ENCODE measurements around the gene TTLL4.

TTLL4 gene

GRCh38 chr2:218710687-218711549 lies at the start of gene TTLL4:
TSS of gene TTLL4 (plus strand) at chr2:218710835. CDS start at chr2:218737677, 26,842 bp downstream.
- DNase-seq (ENCODE audit: low spot score): peak; percentile 98

- no peak for DNase-seq (ENCODE audit: low spot score)
Measured at GRCh38 chr2:218662377-218662776, 48.3 kb upstream of the TTLL4 start.

GRCh38 chr2:218662827-218663226 lies 47.8 kb upstream of the TTLL4 start:
- DNase-seq (ENCODE audit: low spot score): no peak

- DNase-seq (ENCODE audit: low spot score): no peak
Measured at GRCh38 chr2:218663901-218664300, 46.7 kb upstream of the TTLL4 start.

- no peak for DNase-seq (ENCODE audit: low spot score)
Measured at GRCh38 chr2:218664653-218665052, 46.0 kb upstream of the TTLL4 start.

GRCh38 chr2:218671097-218671653 lies 39.5 kb upstream of the TTLL4 start:
- DNase-seq (ENCODE audit: low spot score): no peak

- DNase-seq (ENCODE audit: low spot score): peak; percentile 82
Measured at GRCh38 chr2:218671654-218672566, 38.7 kb upstream of the TTLL4 start, which contains the start of the genes RNF25 and STK36. TSS of gene RNF25 (minus strand) at chr2:218672002. CDS start at chr2:218671970, 32 bp downstream. TSS of gene STK36 (plus strand) at chr2:218672086. CDS start at chr2:218672830, 744 bp downstream.

GRCh38 chr2:218679119-218679518 lies 31.5 kb upstream of the TTLL4 start:
- DNase-seq (ENCODE audit: low spot score): no peak

GRCh38 chr2:218680061-218680460 lies 30.6 kb upstream of the TTLL4 start:
- no peak for DNase-seq (ENCODE audit: low spot score)

GRCh38 chr2:218687400-218688060 lies 23.1 kb upstream of the TTLL4 start:
- peak; percentile 47 for DNase-seq (ENCODE audit: low spot score)

GRCh38 chr2:218691234-218691633 lies 19.4 kb upstream of the TTLL4 start:
- no peak for DNase-seq (ENCODE audit: low spot score)

GRCh38 chr2:218694405-218695145 lies 16.1 kb upstream of the TTLL4 start:
- DNase-seq (ENCODE audit: low spot score): no peak

- no peak for DNase-seq (ENCODE audit: low spot score)
Measured at GRCh38 chr2:218698885-218699284, 11.8 kb upstream of the TTLL4 start.

GRCh38 chr2:218701806-218702205 lies 8.8 kb upstream of the TTLL4 start:
- DNase-seq (ENCODE audit: low spot score): no peak

GRCh38 chr2:218703341-218703740 lies 7.3 kb upstream of the TTLL4 start:
- DNase-seq (ENCODE audit: low spot score): no peak

GRCh38 chr2:218708086-218708485 lies 2.5 kb upstream of the TTLL4 start:
- DNase-seq (ENCODE audit: low spot score): no peak

- DNase-seq (ENCODE audit: low spot score): no peak
Measured at GRCh38 chr2:218709908-218710307, 727 bp upstream of the TTLL4 start.

- no peak for DNase-seq (ENCODE audit: low spot score)
Measured at GRCh38 chr2:218710334-218710686, 325 bp upstream of the TTLL4 start.

- no peak for DNase-seq (ENCODE audit: low spot score)
Measured at GRCh38 chr2:218711550-218711929, 905 bp downstream of the TTLL4 start.

GRCh38 chr2:218713922-218714321 lies 3.3 kb downstream of the TTLL4 start:
- no peak for DNase-seq (ENCODE audit: low spot score)

GRCh38 chr2:218716070-218716469 lies 5.4 kb downstream of the TTLL4 start:
- DNase-seq (ENCODE audit: low spot score): no peak

All from CD4-positive, alpha-beta T cell treated with Interleukin-2 at 100 ng/mL for 4 hours (primary cell).